ENCODE measurements around the gene SP110.
A peak's percentile ranks its signal among the peaks of the same experiment; 100 is the strongest.
"Not testable (repeated sequence)": the region's sequence is repeated elsewhere in the genome, so short reads cannot be mapped to it uniquely, and the experiment has no call there.

SP110 gene

DNA sequence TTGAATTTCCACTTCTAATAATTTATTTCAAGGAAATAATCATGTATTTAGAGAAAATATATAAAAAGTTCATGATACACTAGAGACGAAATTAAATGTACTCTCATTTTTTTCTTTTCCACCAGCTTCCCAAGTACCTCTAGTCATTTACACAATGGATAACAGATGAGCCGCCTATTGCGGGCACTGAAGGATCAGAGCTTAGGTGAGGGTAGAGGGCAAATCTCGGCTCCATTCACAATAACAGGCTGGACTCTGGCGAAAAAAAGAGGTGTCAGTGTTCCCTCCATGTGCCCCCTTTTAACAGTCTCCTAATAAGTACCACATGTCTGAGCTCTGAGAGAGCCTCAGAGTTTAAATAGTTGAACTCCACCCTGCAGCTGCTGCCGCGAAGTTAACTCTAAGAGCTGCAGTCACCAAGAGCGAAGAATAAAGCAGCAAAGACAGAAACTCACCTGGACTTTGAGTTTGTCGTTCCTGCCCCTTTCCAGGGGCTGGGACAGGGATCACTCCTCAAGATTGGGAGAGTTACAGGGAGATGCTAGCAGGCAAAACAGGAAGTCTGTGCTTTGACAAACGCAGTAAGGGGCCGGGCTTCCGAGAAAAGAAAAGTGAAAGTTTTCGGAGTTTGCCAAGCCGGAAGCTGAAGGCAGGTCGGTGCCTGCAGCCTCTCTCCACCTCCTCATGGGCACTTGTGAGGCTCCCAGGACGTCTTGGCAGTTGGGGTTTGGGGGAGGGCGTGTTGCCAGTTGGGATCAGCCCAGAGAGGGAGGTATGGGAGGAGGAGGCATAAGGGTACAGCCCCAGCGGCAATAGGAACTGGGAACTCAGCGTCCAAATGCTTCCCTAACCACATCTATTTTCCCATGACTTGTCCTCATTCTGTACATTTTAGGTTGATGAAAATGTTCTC is at the start of gene SP110:
TSS of gene SP110 (minus strand) at position 566 of the 913 bp plus-strand sequence. CDS start 3,057 bp downstream, outside the sequence.
- peak; percentile 53 for DNase-seq

DNA sequence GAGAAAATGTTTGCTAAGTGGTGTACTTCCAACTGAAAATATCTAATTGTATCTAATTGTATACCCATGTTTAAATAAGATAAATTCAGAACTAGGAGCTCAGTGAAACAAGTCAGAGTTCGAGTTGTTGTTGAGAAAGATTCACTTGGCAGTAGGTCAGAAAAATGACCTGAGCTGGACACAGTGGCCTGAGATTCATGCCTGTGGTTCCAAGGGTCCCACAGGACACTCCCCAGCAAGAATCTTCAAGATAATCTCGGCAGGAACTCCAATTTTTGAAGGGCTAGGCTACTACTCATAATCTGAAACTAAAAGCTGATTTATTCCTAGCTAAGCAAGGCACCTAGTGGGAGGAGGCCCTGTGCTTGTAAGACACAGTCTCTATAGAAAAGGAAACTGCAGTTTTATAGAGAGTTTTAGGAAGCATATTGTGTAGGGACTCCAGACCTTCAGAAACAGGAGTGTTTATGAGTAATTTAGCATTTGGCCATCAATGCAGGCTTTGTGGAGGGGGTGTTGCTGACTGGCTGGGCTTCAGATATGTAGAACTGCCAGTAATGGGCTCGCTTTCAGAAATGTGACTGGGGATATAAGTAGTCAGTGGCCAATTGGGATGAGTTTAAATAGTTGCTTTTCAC is 48.9 kb upstream of the SP110 start:
- DNase-seq: no peak

DNA sequence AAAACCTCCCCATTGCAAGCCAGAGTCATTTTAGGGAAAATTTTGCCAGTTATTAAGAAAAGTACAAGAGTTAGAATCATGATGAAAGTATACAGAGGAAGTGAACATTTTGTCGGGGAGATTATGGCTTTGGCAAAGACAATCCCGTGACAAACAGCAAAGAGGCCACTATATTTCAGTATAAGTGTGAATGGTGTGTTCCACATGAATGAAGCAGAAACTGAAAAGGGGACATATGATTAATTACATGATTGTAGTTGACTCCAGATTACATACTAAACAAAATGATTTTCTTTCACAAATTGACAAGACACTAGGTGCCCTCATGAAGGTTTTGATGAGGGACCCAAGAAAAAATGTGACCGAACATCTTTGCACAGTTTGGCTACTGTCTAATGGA is 47.8 kb upstream of the SP110 start:
- no peak for DNase-seq

DNA sequence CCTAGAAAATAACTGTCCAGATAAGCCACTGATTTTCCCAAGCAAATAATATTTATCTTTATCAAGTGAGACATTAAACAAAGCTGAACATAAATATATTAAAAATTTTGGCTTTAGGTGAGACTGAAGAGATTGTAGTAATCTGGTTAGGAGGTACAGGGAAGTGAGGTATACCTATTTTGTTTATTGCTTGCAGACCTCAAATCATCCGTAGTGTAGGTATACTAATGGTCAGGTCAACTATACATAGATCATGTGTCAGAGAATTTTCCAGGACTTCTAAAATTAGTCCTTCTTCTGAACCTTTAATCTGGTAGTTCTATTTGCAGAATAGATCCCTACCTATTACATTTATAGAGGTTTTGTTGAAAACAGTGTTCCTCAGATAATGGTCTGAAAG is 47.3 kb upstream of the SP110 start:
- no peak for DNase-seq

DNA sequence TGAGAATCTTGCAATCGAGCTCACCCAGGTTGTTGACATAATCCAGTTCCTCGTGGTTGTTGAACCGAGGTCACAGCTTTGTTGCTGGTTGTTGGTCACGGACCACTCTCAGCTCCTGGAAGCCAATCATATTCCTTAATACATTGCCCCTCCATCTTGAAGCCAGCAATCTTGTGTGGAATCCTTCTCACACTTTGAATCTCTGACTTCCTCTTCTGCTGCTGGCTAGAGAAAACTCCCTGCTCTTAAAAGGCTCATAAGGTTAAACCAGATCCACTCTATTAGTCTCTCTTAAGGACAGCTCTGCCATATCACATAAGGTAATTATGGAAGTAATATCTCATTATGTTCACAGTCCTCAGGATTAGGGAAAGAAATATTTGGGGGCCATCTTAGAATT is 46.9 kb upstream of the SP110 start:
- DNase-seq: no peak

DNA sequence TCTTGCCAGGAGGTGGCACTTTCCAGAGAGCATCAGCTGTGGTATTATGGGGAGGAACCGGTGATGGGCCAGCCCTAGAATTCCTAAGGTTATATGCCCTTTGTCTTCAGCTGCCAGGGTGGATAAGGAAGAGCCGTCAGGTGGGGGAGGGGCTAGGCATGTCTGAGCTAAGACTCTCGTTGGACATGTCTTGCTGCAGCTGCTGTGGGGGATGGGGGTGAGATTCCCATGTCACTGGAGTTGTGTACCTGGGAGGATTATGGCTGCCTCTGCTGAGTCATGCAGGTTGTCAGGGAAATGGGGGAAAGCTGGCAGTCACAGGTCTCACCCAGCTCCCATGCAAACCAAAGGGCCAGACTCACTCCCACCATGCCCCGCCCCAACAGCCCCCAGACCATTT is 45.2 kb upstream of the SP110 start:
- DNase-seq: not testable (repeated sequence)

DNA sequence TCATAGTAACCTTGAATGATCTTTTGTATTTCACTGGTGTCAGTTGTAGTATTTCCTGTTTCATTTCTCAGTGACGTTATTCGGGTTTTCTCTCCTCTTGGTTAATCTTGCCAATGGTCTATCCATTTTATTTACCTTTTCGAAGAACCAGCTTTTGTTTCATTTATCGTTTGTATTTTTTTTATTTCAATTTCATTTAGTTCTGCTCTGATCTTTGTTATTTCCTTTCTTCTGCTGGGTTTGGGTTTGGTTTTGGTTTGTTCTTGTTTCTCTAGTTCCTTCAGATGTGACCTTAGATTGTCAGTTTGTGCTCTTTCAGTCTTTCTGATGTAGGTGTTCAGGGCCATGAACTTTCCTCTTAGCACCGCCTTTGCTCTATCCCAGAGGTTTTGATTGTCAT is 42.5 kb upstream of the SP110 start:
- no peak for DNase-seq

DNA sequence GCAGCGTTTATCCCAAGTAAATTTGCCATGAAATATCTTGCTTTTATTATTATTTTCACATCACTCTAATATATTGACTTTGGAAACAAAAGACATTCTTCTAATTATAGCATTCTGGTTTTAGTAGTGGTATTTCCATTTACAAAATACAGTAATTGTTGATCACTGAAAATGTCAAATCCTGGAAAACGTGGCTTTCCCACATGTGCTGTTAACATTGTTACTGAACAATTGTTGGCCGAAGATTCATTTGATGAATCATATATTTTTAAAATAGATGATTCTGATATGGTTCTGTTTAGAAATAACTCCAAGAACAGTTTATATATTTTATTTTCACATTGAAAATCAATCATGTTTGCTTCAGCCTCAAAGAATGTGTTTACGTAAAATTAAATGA is 38.7 kb upstream of the SP110 start:
- no peak for DNase-seq

DNA sequence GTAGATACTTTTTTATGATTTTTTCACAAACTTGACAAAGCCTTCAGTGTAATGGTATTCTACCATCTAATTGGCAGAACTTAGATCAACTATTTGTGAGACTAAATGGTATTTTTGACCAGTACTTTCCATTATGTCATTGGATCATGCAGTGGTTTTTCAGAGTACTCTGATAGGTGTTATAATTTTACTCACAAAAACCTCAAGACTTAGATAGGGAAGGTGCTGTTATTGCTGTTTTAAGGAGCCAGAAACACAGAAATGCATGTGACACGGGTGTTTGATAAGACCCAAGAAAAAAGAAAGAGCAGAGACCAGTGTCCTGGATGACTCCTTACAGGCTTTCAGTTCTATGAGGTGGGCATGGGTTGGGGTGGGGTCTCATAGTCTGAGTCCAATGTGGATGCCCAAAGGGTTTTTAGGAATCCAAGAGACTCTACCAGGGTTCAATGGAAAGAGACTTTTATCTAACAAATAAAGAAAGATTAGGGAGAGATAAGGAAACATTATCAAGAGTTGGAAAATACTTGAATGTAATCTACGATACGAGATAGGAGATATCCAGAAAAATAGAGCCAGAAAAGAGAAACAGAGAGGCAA is 37.0 kb upstream of the SP110 start:
- DNase-seq: no peak

DNA sequence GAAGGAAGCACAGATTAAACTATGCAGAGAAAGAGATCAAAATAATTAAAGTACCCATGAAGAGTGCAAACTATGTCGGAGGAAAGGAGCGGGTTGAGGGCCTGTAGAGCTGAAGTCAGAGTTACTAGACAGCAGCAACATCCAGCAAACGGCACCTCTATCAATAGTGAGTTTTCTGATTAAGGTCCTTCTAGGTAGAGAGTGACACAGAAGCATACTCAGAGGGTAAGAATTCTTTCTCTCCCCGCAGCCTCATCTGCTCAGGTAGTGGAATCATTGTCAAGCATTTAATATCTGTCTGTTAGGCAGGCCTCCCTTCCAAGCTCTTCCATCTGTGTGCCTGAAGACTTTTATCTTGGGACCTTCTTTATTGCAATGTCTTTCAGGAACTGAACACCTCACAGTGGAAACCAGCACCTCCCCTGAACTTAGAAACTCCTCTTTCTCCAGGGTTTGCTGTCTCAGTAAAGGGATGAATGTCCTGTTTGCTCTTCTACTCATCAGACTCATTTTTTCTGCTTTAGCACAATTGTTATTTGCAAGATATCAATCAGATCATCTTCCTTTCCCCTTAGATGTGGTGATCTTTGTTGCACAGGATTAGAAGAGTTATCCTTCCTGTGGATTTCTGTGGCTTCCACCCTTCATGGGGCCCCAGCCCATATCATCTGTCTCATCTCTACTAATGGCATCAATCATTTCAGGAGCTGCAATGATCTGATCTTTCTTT is 34.5 kb upstream of the SP110 start:
- no peak for DNase-seq

DNA sequence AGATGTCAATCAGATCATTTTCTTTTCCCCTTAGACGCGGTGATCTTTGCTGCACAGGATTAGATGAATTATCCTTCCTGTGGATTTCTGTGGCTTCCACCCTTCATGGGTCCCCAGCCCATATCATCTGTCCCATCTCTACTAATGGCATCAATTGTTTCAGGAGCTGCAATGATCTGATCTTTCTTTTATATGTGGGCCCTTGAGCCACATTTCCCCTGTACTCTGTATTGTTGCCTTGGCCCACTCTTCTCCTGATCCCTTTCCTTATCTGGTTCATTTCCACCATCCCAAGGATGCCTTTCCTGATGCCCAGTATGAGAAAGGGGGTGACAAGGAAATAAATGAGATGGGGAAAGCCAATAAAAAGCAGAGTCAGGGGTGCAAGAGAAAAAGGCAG is 30.4 kb upstream of the SP110 start:
- no peak for DNase-seq

DNA sequence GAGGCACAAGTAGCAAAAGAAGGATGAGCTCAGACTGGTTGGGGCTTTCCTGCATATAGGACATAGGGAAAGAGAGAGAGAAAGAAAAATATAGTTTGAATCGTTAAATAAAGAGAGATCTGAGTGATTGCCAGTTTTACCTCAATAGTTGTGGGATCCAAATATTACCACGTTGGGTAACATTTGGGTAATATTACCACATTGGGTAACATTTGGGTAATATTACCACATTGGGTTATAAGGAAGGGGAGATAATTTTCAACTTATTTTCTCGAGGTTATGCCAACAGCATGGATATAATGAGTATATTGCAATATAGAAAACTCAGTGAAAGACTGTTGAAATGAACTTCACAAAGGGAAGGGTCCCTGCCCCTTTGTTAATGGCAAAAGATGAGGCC is 26.4 kb upstream of the SP110 start:
- no peak for DNase-seq

DNA sequence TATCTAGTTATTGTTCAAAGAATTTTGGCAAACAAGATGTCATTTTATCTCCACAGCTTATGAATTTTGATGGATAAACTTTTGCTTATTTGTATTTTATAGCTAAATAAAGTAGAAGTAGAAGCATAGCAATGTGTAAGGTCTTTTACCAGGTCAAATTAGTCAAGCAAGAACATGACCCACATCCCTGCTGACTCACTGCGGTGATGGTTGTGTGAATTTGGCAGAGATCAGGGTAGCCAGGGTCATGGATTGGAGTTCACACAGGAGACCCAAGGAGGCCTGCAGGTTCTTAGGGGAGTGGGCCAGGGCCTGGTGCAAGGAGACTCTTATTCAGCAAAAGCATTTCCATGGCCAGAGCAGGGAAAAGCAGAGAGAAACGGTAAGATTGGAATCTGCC is 24.4 kb upstream of the SP110 start:
- no peak for DNase-seq

DNA sequence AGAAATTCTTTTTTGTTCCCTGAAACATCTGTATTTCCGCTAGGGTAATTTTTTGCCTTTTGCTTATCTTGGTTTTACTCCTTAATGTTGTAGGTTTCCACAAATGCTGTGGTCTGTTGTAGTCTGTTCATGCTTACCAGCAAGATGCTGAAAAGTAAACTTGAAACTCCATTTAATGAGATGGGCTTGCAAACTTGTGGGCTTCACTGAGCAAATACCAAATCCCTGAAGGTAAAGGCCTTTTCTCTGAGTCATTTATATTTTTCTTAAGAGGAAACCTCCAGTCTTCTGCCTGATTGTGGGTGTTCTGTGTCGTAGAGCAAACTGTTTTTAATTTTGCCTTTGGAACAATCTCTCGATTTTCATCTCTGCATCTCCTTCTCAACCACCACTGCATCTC is 15.1 kb upstream of the SP110 start:
- no peak for DNase-seq

DNA sequence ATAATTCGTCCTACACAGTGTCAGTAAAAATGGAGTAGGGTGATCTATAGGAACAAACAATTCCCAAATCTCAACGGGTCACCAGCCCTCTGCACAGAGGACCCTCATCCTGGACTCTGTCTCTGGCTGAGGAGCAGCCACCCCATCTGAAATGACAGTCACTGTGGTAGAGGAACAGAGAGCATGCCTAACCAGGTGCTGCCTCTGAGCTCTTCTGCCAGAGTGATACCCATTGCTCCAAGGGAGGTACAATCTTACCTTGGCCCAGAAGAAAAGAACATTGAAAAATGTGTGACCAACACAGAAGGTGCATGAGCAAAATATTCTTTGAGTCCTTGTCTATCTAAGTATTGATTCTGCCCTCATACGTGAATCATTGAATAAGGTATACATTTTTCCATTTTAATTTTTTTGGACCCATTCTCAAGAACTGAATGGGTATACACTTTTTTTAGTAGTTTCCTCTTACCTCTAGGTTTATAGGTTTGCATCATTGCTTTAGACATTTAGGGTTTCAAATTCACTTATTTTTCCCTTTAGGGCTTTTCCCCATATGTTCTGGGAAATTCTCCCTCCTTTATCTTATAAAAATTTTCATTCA is 14.4 kb upstream of the SP110 start:
- DNase-seq: no peak

DNA sequence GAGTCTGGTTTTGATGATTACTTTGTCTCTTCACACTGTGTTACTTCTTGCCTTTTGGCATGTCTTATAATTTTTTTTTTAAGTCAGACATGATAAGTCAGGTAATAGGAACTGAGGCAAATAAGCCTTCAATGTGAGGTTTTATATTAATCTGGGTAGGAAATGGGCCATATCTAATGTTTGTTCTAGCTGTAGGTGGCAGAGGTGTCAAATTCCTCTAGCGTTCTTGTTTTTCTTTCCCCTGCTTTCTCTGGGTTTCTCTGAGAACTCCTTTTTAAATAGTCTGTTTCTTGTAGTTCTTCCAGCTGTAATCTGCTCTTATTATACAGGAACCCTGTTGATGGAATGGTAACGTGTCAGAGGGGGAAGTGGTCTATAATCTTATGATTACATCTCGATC is 11.5 kb upstream of the SP110 start:
- no peak for DNase-seq

DNA sequence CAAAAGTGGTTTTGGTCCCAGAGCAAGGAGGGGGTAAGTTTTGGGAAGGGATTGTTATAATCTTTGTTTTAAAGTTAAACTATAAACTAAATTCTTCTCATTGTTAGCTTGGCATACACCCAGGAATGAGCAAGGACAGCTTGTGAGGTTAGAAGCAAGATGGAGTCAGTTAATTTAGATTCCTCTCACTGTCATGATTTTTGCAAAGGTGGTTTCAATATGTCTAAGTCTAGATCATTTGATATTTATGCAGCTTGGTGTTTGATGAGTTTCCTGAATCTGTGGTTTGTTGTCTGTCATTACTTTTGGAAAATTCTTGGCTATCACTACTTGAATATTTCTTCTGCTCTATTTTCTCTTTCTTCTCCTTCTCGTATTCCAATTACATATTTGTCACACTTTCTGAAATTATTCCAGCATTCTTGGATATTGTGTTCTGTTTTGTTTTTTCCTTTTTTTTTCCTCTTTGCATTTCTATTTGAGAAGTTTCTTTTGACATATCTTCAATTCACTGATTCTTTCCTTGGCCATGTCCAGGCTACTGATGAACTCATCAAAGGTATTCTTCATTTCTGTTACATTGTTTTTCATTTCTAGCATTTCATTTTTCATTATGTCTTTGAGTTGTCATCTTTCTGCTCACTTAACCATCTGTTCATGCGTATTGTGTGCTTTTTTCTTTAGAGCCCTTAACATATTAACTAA is 10.9 kb upstream of the SP110 start:
- DNase-seq: no peak

DNA sequence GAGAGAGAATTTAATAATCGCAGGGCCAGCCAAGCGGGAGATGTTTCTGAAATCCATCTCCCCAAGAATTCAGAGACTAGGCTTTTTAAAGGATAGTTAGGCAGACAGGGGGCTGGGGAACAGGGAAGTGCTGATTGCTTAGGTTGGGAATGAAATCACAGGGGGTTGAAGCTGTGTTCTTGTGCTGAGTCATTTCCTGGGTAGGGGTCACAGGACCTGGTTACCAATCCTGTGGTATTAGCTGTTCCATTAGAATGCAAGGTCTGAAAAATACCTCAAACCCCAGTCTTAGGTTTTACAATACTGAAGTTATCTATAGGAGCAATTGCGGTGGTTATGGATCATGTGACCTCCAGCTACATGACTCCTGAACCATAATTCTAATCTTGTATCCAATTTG is 10.3 kb upstream of the SP110 start:
- no peak for DNase-seq

DNA sequence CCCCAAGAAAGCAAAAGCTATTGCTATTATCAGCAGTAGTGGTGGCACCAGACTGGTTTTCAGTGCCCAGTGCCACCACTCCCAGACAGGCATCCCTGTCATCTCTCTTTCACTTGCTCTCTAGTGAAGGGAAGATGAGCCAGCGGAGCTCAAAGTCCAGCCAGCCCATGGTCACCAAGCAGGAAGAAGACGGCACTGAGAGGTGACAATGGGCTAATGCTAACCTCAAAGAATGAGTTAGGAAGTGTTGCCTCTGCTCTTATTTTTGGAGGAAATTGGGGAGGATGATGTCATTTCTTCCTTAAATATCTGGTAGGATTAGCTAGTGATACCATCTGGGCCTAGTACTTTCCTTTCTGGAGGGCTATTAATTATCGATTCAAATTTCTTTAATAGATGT is 7.4 kb upstream of the SP110 start:
- DNase-seq: no peak

DNA sequence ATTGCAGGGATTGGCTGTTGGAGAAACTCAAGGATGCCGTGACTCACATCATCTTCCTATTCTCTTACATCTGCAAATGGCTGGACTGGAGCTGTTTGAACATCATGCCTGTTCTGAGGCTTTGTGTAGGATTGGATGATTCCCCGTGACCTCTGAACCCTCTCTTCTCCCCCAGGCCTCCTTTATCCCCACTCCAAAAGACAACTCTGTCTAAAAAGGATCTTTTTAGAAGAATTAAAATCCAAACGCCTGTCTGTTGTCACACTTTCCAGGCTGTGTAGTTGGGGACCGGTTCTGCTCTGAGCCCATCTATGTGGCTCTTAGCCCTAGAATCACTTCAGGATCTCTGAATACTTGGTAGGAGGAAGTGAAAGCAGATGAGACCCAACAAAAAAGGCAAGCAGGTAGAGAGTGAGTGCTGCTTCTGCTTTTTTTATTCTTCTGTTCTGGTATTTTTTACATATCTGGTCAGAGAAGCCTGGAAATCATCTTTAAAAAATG is 6.3 kb upstream of the SP110 start:
- DNase-seq: peak; percentile 55

DNA sequence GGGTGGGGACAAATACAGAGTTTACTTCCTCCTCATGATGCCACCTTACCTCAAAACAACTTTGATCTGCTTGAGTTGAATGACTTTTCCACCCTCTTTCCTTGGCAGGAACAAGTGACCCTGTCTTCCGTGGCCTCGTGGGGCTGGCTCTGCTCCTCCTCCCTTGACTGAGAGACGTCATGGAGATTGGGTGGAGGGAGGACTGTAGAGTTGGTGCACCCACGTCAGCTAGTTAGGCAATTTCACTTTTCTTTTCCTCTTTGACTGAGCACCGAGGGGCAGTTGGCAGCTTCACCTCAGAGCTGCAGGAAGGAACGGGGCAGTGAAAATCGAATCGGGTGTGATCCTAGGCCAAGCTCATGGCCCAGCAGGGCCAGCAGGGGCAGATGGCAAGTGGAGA is 5.7 kb upstream of the SP110 start, which contains the start of gene SP140:
TSS of gene SP140 (plus strand) at position 251 of the 400 bp plus-strand sequence. CDS start at position 360, 109 bp downstream.
- DNase-seq: no peak

DNA sequence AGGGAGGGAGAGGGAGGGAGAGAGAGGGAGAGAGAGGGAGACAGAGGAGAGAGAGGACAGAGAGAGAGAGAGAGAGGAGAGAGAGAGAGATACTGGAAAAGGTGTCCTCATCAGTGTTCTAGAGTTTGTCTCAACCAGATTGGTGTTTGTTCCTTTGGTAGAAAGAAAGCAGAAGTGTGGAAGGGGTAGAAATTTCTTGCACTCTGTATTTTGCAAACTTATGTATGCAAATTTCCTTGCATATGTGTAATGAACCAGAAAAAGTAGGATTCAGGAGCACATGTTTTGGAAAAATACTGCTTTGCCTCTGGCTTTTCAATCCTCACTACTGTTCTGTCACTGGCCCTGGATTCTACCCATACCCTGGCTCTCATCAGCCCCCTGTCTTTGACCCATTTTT is 4.7 kb upstream of the SP110 start:
- DNase-seq: no peak
